Stimulated activated CD8-positive, alpha-beta memory T cell treated with anti-CD3 and anti-CD28 coated beads, Interleukin-15, amount 100 ng/mL, for 48 hours (primary cell): ENCODE measurements around the gene XDH.

Experiments used
- DNase-seq, 2 donors: peaks; one replicate each; pipeline ENCODE4 v3.0.0-alpha.2; 2020; ENCODE audit warnings: low read depth in 2 of 2

XDH gene

DNA sequence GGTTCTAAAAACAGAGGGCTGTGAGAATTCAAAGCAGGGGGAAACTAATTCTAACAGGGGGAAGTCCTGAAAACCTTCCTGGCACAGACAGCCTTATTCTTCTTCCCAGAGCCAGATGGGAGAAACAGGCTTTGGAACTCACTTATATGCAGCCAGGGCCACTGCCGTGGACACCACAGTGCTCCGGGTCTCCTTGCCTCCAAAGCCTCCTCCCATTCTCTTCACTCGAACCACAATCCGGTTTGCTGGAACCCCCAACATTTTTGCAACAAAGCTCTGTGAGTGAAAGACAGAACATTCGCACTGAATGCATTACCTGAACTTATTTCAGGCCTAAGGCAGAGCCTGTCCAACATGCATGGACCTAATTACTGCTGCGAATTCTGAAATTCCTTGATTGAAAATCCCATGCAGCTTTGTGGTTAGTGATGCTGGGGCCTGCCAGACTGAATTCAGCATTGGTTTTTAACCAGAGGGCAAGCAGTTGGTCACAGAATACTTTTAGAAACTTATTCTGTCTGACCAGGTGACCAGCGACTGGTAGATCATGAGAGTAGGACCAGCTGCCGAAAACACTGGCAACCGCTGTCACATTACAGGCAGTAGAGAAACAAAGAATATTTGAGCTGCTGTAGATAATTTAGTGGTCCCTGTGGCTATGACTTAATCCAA is 48.6 kb downstream of the XDH start:
- no peak for DNase-seq

DNA sequence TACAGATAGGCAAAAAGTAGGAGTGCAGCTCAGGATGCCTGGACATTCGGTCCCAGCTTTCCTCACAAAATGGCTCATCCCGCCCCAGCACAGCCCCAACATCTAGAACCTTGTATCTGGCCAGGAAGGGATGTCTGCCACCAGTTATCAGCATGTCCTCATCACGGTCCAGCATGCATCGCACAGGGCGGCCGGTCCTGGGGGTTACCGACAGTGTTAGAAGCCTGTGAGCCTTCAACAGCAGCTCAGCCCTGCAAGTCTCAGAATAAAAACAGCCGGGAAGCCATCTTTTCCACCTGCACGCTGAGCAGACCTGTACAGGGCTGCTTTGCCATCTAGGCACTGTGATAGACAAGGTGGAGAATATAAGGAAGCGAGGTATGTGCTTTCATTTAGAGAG is 49.2 kb downstream of the XDH start:
- DNase-seq = no peak

DNA sequence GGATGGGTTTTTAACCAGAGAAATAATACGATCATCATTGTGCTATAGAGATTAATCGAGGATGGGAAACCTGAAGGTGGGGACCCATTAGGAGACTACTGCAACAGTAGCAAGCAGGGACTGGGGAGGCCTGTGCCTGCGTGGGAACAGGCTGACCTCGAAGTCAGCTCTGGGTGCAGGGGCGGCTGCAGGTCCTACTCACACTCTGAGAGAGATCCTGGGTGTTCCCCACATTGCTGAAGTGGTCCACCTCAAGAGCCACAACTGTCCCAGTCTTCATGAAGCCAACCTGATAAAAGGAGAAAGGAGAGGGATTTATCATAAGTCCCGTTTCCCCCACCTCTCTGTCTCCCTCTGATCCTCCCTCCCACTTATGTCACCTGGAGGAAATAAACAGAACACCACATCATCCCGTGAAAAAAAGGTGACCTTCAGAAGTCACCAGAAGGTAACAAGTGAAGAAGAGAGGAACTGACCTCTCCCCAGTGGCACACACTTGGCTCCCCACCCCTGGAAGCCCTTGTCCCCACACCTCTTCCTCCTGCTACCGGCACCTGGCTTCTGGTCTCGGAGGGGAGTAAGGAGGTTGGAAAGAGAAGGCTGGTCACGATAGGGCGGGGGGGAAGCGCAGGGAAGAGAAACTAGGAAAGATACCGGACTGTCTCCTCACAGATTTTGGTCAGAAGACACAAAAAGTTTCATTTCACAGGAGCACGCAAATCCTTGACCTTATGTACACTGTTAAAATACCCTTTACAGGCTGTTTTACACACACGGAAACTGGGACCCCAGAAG is 50.4 kb downstream of the XDH start:
- no peak for DNase-seq

DNA sequence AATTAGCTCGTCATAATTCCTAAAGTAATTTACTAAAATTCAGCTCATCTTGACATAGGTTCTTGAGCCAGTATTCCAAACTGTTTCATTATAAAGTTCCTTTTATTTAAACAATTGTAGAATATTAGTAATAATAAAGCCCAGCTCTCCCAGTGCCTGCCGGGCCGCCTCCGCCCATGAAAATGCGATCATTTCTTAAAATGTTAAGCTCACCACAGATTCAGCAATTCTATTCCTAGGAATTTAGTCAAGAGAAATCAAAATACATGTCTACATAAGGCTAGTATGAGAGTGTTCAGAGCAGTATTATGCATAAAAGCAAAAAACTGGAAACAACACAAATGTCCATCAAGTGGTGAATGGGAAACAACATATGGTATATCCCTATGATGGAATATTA is 52.0 kb downstream of the XDH start:
- DNase-seq = no peak

DNA sequence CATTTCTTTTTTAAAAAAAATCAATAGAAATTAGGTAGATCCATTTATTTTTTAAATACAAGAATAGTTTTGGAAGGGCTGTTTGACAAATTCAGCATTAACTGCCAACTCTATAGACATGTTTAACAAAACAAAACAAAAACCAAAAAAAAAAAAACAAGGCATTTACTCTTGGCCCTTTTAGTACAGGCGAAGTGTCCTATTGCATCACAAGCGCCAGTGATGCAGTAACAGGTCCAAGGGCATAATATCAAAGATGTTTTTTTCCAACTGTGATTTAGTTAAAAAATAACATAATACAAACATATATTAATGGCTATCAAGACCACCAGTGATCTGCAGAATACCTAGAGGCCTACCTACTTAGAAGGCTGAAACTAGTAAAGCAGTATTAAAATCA is 55.3 kb downstream of the XDH start:
- no peak for DNase-seq

DNA sequence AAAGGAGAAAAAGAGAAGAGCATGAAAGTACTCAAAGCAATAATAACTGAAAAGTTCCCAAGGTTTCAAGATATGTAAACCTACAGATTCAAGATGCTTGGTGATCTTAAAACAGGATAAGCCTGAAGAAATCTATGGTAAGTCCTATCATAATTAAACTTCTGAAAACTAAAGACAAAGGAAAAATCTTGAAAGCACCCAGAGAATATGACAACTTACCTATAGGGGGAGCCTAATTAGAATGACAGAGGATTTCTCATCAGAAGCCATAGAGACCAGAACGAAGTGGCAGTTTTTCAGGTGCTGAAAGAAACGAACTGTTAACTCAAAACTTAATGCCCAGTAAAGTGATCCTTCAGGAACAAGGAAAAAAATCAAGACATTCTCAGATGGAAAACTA is 59.7 kb downstream of the XDH start:
- no peak for DNase-seq

DNA sequence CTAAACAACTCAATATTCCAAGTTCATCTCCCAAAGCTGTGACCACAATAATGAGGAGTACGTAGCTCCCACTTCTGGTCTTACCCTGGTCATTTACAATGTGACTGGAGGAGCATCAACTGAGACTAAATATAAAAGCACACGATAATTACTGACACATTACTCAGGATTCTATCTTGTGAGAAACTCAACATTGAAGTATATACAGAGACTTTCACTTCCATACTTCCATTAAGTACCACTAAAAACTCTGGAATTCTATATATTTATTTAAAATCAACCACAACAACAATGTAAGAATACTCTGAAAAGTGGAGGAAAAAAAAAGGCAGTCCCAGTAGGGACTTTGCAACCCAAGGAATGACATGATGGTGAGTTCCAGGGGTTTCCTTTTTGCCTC is 61.4 kb downstream of the XDH start:
- no peak for DNase-seq

DNA sequence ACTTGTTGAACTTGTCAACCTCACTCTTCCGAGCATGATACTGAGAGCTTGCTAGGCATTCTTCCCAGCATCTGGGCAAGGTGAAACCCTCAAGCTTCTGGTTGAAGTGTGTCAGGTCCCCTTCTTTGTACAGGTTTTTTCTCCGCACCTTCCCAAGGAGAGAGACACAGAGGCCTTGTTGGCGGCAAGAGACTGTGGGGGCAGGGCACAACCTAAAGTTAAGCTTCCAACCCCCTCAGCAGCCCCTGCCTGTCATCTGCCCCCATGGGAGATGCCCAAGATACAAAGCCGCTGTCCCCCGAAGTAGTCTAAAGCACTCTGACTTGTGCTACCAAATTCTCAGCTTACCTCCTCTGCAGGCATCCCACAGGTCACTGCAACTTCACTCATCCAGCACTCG is 64.9 kb downstream of the XDH start:
- DNase-seq = no peak

DNA sequence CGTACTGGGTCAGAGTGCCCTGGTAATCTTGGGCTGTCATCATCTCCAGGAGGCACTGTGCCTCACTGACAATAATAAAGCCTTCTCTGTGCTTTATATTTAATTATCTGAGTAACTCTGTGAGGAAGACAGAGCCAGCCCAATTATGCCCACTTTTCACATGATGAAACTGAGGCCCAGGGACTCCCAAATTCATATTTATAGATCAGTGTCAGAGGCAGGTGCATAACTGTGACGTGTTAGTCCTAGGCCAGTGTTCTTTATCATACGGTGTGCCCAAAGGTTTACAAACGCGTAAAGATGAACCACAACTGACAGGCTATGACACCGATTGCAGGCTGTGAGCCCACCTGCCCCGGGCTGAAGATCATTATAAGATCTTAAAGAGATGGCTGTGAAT is 65.4 kb downstream of the XDH start:
- DNase-seq = no peak

DNA sequence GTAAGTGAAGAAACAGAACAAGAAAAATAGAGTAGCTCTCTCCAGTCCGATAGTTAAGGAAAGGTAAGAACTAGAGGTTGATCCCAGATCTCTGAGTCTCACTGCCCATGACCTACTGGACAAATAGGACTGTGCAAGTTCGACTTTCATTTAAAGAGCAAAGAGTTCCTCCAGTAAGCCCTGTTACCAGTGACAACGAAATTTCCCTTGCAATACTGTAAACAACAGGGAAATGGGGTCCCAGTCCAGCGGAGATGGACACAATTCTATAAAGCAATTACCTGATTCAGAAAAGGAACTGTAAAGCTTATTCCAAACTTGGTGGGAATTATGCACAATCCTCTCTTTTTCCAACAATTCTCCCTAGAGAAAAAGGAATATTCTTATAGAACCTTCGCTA is 65.9 kb downstream of the XDH start:
- DNase-seq = no peak

DNA sequence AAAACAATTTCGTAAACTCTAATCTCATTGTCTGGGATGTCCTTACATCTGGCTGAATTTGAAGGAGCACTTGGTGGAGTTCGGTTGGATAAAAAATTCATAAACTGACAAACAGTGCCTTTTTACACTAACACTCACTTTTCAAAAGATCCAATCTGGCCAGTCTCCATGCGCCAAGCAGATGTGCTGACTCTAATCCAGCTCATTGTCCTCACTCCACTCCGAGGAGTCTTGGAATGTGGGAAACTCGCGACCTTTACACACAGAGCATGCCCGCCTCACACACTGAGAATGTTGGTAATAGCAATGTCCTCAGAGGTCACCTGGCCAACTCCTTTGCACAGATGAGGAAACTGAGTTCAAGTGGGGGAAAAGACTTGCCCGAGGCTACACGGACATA is 66.8 kb downstream of the XDH start:
- no peak for DNase-seq

DNA sequence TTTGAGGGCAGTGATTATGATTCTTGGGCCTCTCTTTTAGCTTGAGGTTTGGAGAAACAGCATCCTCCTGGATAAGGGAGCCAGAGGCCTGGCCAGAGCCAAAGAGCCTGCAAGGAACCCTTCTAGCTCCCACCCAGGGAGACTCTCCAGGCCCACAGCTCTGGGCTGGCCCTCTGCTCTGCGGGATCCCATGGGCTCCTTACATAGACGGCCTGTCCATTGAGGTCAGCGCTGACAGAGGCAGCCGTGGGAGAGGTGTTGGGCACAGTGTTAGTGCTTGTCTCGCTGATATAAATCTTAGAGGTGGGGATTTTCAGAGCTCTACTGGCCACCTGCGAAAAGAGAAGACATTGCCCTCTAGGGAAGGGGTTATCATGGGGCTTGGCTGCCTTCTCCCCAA is 67.2 kb downstream of the XDH start:
- DNase-seq = no peak

DNA sequence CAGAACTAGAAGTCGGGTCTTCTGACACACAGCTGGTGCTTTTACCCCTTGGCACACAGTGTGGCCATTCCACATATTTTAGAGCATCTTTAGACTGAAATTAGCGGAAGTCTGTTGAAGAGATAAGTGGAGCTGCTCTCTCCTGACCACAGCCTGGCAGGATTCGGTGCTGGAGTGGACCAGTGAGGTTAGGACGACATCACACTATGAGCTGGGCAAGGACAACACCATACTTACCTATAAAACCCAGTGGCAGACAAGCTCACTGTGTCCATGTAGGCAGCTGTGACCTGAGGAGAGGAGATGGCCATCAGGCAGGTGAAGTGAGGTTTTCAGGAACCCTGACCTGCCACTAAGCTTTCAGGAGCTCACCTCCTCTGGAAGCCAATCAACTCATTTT is 70.1 kb downstream of the XDH start:
- DNase-seq = no peak

DNA sequence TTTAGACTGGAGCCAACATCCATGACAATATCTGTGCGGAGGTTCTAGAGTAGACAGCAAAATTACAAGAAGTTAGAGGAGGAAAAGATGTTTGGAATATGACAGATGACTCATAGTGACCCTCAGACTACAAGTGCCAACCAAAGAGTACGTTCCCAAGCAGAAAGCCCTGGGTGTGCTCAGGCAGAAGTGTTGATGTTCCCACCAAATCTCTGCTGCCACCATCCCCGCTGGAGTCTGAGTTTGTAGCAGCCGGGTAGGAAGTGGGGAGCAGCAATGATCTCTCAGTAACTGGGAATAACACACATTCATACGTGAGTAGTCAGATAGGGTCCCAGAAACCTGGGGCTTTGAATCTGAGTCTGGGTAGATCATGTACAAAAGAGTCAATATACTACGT is 73.2 kb downstream of the XDH start:
- DNase-seq = no peak

DNA sequence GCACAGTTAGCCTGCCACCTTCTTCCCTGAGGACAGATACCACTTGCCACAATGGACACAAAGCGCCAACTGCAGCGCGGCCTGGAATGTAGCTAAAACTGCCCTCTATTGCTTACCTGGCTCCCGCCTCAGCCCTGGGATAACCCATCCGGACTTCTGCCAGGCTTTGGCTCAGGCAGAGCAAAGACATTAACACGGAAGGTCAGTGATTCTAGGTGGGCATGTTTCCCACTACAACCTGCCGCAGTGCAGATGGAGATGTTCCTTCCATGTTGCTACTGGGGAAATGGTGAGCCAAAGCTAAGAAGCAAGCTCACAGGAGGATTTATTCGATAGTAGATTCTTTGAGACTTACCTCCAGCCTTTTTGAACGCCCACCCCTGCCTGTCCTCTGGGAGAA is 74.8 kb downstream of the XDH start:
- DNase-seq = no peak

DNA sequence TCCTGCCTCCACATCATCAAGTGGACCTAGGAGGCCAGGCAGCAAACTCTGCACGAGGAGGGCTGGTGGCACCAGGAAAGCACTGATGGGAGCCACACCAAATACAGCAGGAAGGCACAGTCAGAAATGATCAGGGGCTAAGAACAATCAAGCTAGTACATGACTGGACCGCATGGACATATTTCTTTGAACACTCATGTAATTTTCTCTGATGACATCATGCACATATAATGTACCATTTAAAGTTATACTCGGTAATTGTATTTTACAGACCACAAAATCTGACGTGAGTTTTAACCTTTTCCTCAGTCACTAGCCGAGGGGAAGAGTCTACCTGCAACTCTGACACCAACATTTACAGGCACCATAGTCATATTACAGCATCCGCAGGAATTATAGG is 76.7 kb downstream of the XDH start:
- no peak for DNase-seq

DNA sequence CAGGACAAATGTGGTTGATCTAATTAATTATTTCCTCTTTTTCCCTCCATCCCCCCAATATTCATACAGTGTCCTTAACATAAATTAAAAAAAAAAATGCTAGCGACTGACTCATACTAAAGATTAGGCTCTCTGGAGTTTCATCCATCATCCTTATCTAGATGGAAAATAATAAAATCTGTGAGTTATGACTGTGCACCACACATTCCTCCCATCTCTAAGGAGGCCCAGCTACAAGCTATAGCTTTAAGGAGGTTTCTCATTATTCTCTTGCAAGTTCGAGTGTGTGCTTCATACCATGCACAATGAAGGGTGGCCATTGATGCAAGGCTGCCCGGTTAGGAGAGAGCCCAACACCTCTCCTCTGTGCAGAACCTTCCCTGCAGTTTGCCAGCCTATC is 77.3 kb downstream of the XDH start:
- DNase-seq = no peak

DNA sequence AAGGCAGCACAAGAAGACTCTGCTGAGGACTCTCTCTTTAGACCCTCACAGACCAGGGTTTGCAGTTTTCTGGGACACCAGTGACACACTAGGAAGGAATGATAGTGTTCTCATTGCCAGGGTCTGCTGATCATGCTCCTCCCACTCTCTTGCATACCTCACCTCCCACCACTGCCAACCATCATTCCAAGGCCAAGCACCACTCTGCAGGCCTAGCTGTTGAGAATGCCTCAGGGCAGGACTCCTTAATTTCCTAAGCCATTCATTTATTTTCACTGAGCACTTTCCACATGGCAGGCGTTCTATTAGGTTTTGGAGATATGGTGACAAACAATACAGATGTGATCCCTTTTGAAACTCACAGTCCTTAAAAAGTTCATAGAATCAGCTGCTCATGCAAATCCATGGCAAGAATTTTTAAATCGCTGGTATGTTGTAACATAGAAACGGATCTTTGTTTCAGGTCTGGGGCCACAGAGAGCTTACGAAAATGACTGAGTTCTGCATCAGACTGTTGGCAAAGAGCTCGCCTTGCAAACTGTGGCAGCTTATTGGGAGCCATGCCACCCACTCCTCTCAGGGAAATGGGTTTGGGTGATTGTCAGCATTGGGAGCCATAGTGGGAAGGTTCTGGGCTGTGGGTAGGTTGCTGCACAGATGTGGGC is 78.5 kb downstream of the XDH start:
- no peak for DNase-seq

DNA sequence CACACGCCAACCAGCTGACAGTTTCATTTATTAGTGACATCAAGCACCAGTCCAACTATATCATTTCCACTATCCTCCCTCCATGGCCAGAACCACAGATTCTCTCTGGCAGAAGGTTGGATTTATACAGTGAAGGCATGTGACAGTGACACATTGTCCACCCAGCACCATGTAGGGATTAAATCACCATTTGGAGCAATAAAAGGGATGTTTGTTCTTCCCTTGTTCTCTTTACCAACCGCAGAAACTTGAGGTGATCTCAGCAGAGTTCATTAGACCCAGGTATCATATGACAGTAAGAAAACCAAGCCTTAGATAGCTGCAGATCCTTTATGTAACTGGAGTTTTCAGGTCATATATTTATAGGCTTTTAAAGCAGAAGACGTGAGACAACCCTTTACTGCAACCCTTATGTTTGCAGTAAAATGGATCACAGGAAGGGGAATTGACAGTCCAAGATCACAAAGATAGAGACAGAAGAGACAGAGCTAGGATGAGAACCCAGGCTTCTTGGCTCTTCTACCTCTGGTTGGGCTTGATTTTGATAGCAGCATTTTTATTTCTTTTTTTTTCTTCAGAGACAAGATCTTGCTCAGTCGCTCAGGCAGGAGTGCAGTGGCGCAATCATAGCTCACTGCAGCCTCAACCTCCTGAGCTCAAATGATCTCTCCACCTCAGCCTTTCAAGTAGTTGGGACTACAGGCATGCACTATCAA is 80.1 kb downstream of the XDH start:
- no peak for DNase-seq

DNA sequence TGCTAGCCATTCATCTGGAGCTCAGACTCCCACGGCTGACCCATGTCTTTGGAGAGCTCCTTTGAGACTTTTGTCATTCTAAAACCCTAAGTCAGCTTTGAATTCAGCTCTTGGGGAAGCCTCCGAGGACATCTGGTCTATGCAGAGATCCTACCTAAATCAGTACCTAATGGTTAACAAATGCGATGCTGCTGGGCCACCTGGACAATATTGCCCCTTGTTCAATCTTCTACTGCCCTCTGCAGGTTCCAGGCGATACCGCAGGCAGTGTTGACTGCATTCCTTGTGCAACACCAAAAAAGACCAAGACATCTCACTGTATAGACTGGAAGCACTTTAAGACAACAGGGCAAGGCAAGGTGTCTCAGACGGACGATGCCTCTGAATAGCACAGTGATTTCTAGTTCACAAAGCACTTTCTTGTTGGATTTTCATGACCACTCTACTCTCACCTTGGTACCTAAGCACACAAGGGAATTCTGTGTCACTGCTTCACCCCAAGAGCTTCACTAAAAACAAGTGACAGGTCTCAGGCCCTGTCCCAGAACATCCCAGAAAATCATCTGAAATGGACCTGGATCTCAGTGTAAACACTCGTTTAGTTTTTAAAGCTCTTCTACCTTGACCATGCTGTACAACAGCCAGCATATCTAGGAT is 80.9 kb downstream of the XDH start:
- DNase-seq = peak; percentile 41 to 48

DNA sequence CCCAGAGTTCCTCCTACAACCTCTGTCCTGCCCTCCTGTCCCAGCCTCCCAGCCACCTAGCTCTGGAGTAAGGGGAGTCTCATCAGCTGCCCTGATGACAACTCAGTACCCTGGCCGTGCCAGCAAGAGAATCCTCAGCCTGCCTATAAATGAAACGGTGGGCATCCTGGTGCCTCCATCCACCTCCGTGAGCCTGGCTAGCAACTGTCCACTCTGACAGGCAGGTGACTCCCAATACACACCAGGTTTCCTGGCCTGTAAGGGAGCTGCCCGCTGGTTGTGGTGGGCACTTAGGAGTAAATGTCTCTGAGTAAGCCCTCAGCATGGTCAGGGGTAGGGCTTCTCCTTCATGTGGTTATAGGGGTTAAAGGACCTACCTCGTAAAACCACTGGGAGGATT is 81.5 kb downstream of the XDH start:
- DNase-seq = no peak

DNA sequence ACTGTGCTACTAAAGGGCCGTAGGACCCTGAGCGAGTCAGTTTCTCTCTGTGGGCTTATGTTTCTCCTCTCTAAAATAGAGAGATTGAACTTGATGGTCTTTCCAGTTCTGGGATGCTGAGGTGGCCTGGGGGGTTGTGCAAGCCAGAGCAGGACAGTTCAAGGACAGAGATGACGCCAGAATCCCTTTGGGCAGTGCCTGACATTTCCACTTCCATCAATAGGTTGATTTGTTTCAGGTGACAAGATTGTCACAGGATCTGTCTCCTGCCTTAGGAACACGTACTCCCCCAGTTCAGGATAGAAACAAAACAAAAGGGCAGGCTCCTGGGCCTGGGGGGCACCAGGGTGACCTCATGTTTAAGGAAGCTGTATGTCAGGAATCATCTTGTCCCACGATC is 82.0 kb downstream of the XDH start:
- DNase-seq = no peak
